Activated T-helper 9 cell treated with anti-CD3 and anti-CD28 coated beads, Interleukin-2, amount 50 U/mL, for 16 hours (primary cell): ENCODE results near the gene SNRK.

Source experiments
- DNase-seq: peaks from one replicate; pipeline ENCODE4 v3.0.0-alpha.2; 2020; ENCODE audit warnings: low read depth

SNRK gene

GRCh38 chr3:43309372-43310305, 23.3 kb downstream of the SNRK start:
- no peak for DNase-seq

- DNase-seq, result no peak
These were observed 30.6 kb downstream of the SNRK start for GRCh38 chr3:43316783-43317460.

- no peak for DNase-seq
These were observed 31.3 kb downstream of the SNRK start for GRCh38 chr3:43317461-43318316.

GRCh38 chr3:43319376-43319775, 33.0 kb downstream of the SNRK start:
- no peak for DNase-seq

GRCh38 chr3:43319794-43320193, 33.5 kb downstream of the SNRK start:
- DNase-seq, result no peak

- no peak for DNase-seq
These were observed 33.9 kb downstream of the SNRK start for GRCh38 chr3:43320288-43320687.

GRCh38 chr3:43323541-43323940, 37.2 kb downstream of the SNRK start:
- no peak for DNase-seq

GRCh38 chr3:43326891-43327581, 40.7 kb downstream of the SNRK start:
- no peak for DNase-seq

GRCh38 chr3:43327582-43327979, 41.2 kb downstream of the SNRK start:
- DNase-seq, result no peak

GRCh38 chr3:43328653-43329052, 42.3 kb downstream of the SNRK start:
- no peak for DNase-seq

- DNase-seq, result no peak
These were observed 44.6 kb downstream of the SNRK start for GRCh38 chr3:43330981-43331380.

- no peak for DNase-seq
These were observed 45.0 kb downstream of the SNRK start for GRCh38 chr3:43331381-43331780.

GRCh38 chr3:43334976-43335375, 48.6 kb downstream of the SNRK start:
- no peak for DNase-seq

GRCh38 chr3:43335799-43336198, 49.5 kb downstream of the SNRK start:
- no peak for DNase-seq

GRCh38 chr3:43338295-43338694, 52.0 kb downstream of the SNRK start:
- DNase-seq, result no peak

- no peak for DNase-seq
These were observed 54.1 kb downstream of the SNRK start for GRCh38 chr3:43340403-43340802.

GRCh38 chr3:43341788-43342187, 55.4 kb downstream of the SNRK start:
- DNase-seq, result no peak

- DNase-seq, result no peak
These were observed 56.8 kb downstream of the SNRK start for GRCh38 chr3:43343185-43343584.

- no peak for DNase-seq
These were observed 57.5 kb downstream of the SNRK start for GRCh38 chr3:43343815-43344214.

- DNase-seq, result no peak
These were observed 58.2 kb downstream of the SNRK start for GRCh38 chr3:43344520-43344919.

GRCh38 chr3:43345246-43345645, 58.9 kb downstream of the SNRK start:
- no peak for DNase-seq

- DNase-seq, result no peak
These were observed 59.5 kb downstream of the SNRK start for GRCh38 chr3:43345877-43346276.
